OCI-LY1 (cell line): ENCODE results near the gene EYS.

Source experiments
- H2AFZ ChIP-seq: fragments of 200-600 bp; sonication (generic), shearing (Covaris generic); 2 replicates; pipeline ENCODE4 v1.6.0; 2014; ENCODE audit warnings: antibody characterized with exemption, mild to moderate bottlenecking, low read length
- H3F3A ChIP-seq: fragments of 200-600 bp; sonication (generic), shearing (Covaris generic); 2 replicates; pipeline ENCODE4 v1.6.0; 2014; ENCODE audit warnings: mild to moderate bottlenecking, antibody characterized with exemption, low read length, moderate library complexity; ENCODE audit not compliant: insufficient read depth
- H3K27ac ChIP-seq: fragments of 200-600 bp; sonication (generic); 2 replicates; pipeline ENCODE4 v1.5.1; 2014; ENCODE audit warnings: low read length, mixed run types, mild to moderate bottlenecking, low read depth; ENCODE audit not compliant: poor library complexity, severe bottlenecking
- H3K27me3 ChIP-seq: fragments of 200-600 bp; sonication (generic); 2 replicates; pipeline ENCODE4 v1.6.0; 2014; ENCODE audit warnings: antibody characterized with exemption, mild to moderate bottlenecking, low read length, moderate library complexity; ENCODE audit not compliant: insufficient read depth
- H3K36me3 ChIP-seq: fragments of 200-600 bp; sonication (generic); 2 replicates; pipeline ENCODE4 v1.6.1; 2014; ENCODE audit warnings: mild to moderate bottlenecking, antibody characterized with exemption, low read length, moderate library complexity, mixed read lengths; ENCODE audit not compliant: insufficient read depth
- H3K4me1 ChIP-seq: fragments of 200-600 bp; sonication (generic); 2 replicates; pipeline ENCODE4 v1.5.1; 2014; ENCODE audit warnings: mild to moderate bottlenecking, low read length, moderate library complexity; ENCODE audit not compliant: insufficient read depth, severe bottlenecking
- H3K4me2 ChIP-seq: fragments of 200-600 bp; sonication (generic), shearing (Covaris generic); 2 replicates; pipeline ENCODE4 v1.6.1; 2014; ENCODE audit warnings: low read length
- H3K4me3 ChIP-seq: fragments of 200-600 bp; sonication (generic); 2 replicates; pipeline ENCODE4 v1.5.1; 2014; ENCODE audit warnings: low read length, low read depth, mild to moderate bottlenecking, mixed read lengths; ENCODE audit not compliant: poor library complexity, severe bottlenecking
- H3K79me2 ChIP-seq: fragments of 200-600 bp; shearing (Covaris generic); 2 replicates; pipeline ENCODE4 v1.6.1; 2016; ENCODE audit warnings: mixed run types, low read length, mixed read lengths; ENCODE audit not compliant: insufficient read depth
- H3K9ac ChIP-seq: fragments of 200-600 bp; sonication (generic), shearing (Covaris generic); 2 replicates; pipeline ENCODE4 v1.6.1; 2014; ENCODE audit warnings: mild to moderate bottlenecking, low read length, mixed read lengths
- H3K9me2 ChIP-seq: fragments of 200-600 bp; sonication (generic), shearing (Covaris generic); 2 replicates; pipeline ENCODE4 v1.6.1; 2014; ENCODE audit warnings: low read depth, mild to moderate bottlenecking, low read length, mixed read lengths
- H3K9me3 ChIP-seq: fragments of 200-600 bp; shearing (Covaris generic); 2 replicates; pipeline ENCODE4 v1.6.1; 2014; ENCODE audit warnings: low read length, mixed read lengths
- H4K20me1 ChIP-seq: fragments of 200-600 bp; sonication (generic), shearing (Covaris generic); 2 replicates; pipeline ENCODE4 v1.6.0; 2016; ENCODE audit warnings: mild to moderate bottlenecking, low read length; ENCODE audit not compliant: insufficient read depth
- EZH2 ChIP-seq: fragments of 200-600 bp; sonication (generic), shearing (Covaris generic); IDR thresholded peaks from 2 replicates; pipeline ENCODE4 v1.8.0; 2017; ENCODE audit warnings: borderline replicate concordance, mixed run types, mild to moderate bottlenecking, antibody characterized with exemption, low read length, moderate library complexity, mixed read lengths
- TF ChIP-seq, protein P1 (sequence below): fragments of 200-600 bp; sonication (generic), shearing (Covaris generic); IDR thresholded peaks from 2 replicates; pipeline ENCODE4 v1.5.1; 2017; ENCODE audit warnings: mild to moderate bottlenecking, antibody characterized with exemption, low read length, moderate library complexity, mixed read lengths

The EYS gene

DNA sequence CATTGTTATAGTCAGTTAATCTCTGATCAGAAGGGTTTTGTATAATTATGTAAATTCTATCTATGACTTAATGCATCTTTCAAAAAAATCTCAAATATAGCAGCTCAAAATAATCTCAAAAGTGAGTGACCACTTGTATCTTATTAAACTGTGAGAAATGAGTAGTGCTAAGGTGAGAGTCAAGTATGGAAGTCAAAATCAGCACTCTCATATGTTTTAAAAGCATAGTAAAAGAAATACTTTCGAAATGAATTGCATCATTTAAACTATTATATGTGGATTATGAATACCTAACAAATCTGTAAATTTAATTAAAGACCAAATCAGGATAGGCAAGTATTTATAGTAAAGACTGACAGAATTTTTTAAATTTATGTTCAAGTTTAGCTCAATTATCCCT, 1425.9 kb downstream of the EYS start:
- no peaks in the 10 kb centered on the region for H3K27me3 ChIP-seq
- H3K9ac ChIP-seq = no peak overlapping the region
- no peaks in the 10 kb centered on the region for H4K20me1 ChIP-seq
- H3K9me2 ChIP-seq = no peaks in the 10 kb centered on the region
- no peaks in the 10 kb centered on the region for H3F3A ChIP-seq
- H3K27ac ChIP-seq = no peak overlapping the region
- H3K79me2 ChIP-seq = no peaks in the 10 kb centered on the region
- H3K4me2 ChIP-seq = no peak overlapping the region
- no peak overlapping the region for H3K4me3 ChIP-seq
- no peaks in the 10 kb centered on the region for H3K36me3 ChIP-seq
- H2AFZ ChIP-seq = no peak overlapping the region
- no peaks in the 10 kb centered on the region for H3K4me1 ChIP-seq
- TF ChIP-seq EZH2 = no peak
- TF ChIP-seq, protein P1, sequence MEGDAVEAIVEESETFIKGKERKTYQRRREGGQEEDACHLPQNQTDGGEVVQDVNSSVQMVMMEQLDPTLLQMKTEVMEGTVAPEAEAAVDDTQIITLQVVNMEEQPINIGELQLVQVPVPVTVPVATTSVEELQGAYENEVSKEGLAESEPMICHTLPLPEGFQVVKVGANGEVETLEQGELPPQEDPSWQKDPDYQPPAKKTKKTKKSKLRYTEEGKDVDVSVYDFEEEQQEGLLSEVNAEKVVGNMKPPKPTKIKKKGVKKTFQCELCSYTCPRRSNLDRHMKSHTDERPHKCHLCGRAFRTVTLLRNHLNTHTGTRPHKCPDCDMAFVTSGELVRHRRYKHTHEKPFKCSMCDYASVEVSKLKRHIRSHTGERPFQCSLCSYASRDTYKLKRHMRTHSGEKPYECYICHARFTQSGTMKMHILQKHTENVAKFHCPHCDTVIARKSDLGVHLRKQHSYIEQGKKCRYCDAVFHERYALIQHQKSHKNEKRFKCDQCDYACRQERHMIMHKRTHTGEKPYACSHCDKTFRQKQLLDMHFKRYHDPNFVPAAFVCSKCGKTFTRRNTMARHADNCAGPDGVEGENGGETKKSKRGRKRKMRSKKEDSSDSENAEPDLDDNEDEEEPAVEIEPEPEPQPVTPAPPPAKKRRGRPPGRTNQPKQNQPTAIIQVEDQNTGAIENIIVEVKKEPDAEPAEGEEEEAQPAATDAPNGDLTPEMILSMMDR = no peak
- H3K9me3 ChIP-seq = no peaks in the 10 kb centered on the region

GRCh38 chr6:64280569-64280968, 1426.5 kb downstream of the EYS start:
- no peaks in the 10 kb centered on the region for H4K20me1 ChIP-seq
- TF ChIP-seq, protein P1 = peak; percentile 29; the same call in 1 of the 2 replicates
- no peak for TF ChIP-seq EZH2

GRCh38 chr6:64270083-64270482, 1436.9 kb downstream of the EYS start:
- TF ChIP-seq EZH2 = no peak
- TF ChIP-seq, protein P1 = no peak
- H3K4me1 ChIP-seq = no peaks in the 10 kb centered on the region
- H3K27ac ChIP-seq = no peak overlapping the region
- H3K27me3 ChIP-seq = no peaks in the 10 kb centered on the region
- H2AFZ ChIP-seq = no peak overlapping the region
- no peak overlapping the region for H3K4me3 ChIP-seq
- no peak overlapping the region for H3K4me2 ChIP-seq
- no peaks in the 10 kb centered on the region for H3F3A ChIP-seq
- H3K9me3 ChIP-seq = no peaks in the 10 kb centered on the region
- H3K9ac ChIP-seq = no peak overlapping the region
- H3K79me2 ChIP-seq = no peaks in the 10 kb centered on the region
- H4K20me1 ChIP-seq = no peaks in the 10 kb centered on the region
- no peaks in the 10 kb centered on the region for H3K36me3 ChIP-seq
- H3K9me2 ChIP-seq = no peaks in the 10 kb centered on the region

More at GRCh38 chr6:64280569-64280968, 1426.5 kb downstream of the EYS start:
- H3K9me3 ChIP-seq = no peaks in the 10 kb centered on the region
- H3K4me1 ChIP-seq = no peaks in the 10 kb centered on the region
- no peaks in the 10 kb centered on the region for H3F3A ChIP-seq
- H2AFZ ChIP-seq = no peak overlapping the region
- H3K27me3 ChIP-seq = no peaks in the 10 kb centered on the region
- no peak overlapping the region for H3K9ac ChIP-seq
- H3K4me2 ChIP-seq = no peak overlapping the region
- H3K9me2 ChIP-seq = no peaks in the 10 kb centered on the region
- no peaks in the 10 kb centered on the region for H3K79me2 ChIP-seq
- no peak overlapping the region for H3K27ac ChIP-seq
- H3K36me3 ChIP-seq = no peaks in the 10 kb centered on the region
- no peak overlapping the region for H3K4me3 ChIP-seq
